Fibroblast of peridontal ligament (primary cell): Measurements from ENCODE around the gene CDK18.
A peak's percentile ranks its signal among the peaks of the same experiment; 100 is the strongest.

Experiments used
- DNase-seq: peaks from one replicate; pipeline ENCODE4 v3.0.0-alpha.2; 2010; ENCODE audit errors: extremely low read depth

Gene CDK18

GRCh38 chr1:205523261-205523890 is 18.9 kb downstream of the CDK18 start:
- DNase-seq = no peak

- peak; percentile 72 for DNase-seq
Measured at GRCh38 chr1:205523891-205524793, 19.7 kb downstream of the CDK18 start.

DNA sequence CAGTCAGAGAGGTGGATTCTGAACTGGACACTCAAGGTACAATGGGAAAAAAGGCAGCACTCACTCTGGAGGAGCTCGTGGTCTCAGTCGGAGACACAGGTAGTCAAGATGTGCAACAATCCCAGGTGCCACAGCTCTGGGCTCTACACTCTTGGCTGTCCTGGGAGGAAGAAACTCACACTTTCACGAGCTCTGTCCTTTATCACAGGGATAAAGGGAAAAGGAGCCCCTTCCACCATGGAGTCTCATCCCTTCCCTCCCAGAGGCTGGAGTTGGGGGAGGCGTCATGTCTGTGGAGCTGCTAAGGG is 20.3 kb downstream of the CDK18 start:
- DNase-seq = no peak

DNA sequence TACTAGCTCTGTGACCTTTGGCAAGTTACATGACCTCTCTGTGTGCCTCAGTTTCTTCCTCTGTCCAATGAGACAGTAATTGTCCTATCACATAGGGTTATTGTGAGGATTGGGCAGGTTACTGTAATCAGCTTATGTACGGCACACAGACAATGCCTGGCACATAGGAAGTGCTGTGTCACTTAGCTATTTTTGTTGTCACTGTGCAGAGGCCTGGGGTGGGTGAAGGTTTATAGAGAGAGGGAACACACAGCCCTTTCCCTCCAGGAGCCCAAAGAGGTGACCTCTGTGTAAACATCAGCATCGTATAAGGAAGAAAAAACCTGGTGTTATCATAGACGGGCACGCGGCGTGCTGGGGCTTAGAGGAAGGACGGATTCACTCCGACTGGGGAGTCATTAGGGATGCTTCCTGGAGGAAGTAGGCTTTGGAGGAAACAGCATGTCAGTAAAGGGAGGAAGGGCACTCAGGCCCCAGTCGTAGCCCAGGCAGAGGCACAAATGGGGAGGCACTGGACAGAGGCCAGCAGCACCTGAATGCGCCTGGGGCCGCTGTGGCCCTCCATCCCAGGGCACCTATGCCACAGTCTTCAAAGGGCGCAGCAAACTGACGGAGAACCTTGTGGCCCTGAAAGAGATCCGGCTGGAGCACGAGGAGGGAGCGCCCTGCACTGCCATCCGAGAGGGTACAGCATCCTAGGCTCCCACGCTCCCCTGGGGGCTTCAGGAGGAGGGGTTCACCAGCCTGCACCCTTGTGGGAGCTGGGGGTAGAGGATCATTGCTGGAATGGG is 21.2 kb downstream of the CDK18 start:
- no peak for DNase-seq

- no peak for DNase-seq
Measured at GRCh38 chr1:205526431-205526830, 22.0 kb downstream of the CDK18 start.

- no peak for DNase-seq
Measured at GRCh38 chr1:205527931-205528330, 23.5 kb downstream of the CDK18 start.

GRCh38 chr1:205528446-205528886 is 24.0 kb downstream of the CDK18 start:
- DNase-seq = no peak

GRCh38 chr1:205528887-205529825 is 24.7 kb downstream of the CDK18 start:
- peak; percentile 43 for DNase-seq

DNA sequence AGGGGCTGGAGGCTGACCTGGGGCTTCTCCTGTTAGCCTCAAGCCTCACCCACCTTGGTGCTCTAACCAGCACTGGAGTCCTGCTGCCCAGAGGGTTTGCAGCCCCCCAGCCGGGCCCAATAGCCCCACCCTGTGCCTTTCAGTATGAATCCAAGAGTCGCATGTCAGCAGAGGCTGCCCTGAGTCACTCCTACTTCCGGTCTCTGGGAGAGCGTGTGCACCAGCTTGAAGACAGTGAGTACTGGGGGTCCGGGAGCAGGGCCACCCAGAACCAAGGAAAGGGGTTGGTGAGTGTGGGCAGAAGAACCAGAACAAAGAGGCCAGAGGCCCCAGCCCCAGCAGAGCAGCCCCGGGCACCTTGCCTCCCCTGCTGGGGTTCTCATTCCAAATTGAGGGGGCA is 25.6 kb downstream of the CDK18 start:
- no peak for DNase-seq

GRCh38 chr1:205531191-205532025 is 26.9 kb downstream of the CDK18 start:
- no peak for DNase-seq

GRCh38 chr1:205532026-205532898 is 27.8 kb downstream of the CDK18 start:
- DNase-seq = no peak

DNA sequence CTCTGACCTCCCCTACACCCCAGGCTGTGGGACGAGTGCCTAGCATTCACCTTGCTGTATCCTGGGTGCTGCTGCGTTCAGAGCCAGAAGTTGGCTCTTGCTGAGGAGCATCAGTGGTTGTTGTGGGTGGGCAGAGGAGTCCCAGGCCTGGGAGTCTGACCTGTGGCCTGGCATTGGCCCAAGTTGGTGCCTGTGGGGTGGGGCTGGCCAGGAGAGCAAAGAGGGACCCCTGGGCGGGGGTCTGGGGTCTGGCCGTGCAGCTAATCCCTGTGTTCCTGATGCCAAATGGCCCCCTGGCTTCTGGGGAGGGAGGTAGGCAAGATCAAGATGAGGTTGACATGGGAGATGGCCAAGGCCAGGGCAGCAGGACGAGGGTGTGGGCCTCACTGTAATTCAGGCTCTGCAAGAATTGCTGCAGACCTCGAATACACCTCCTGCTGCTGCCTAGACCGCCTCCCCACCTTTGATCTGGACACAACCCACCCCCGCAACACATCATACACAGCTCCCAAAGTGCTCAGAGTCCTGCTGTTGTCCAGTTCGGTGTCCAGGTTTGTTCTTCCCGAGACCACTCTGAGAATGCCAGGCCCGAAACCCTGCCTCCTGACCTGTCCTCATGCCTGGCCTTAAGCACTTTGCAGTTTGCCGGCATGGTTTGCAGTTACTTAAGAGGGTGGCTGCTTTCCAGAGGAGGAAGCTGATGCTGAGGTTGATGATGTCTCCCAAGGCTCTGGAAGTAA is 28.7 kb downstream of the CDK18 start:
- DNase-seq = no peak

DNA sequence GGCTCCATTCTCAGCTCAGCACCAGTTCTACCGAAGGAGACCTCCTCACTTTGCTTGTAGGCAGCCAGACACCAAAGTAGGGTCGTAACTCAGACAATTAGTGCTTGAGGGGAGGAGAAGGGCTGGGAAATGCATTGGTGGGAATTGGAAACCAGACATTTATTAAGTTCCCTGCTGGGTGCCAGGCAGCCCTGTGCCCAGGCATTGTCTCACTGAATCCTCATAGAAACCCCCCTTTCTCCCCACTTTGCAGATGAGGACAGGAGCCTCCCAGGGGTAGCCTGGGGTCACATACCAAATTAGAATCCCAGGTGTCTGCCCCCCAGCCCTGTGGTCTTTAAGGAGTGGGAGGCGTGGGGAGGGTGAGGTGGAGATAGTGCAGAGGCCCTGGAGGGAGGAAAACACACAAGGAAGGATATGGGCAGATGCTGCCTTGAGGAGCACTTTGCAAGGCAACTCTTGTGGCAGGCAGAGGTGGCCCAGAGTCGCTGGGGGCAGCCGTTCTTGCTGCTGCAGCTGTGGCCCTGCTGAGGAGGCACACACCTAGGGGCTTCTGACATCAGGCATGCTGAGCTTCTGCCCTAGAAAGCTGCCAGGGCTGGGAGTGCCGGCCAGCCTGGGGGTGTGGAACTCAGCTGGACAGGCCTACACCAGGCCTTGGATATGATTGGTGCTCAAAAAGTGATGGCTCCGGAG is 29.4 kb downstream of the CDK18 start:
- DNase-seq = no peak

DNA sequence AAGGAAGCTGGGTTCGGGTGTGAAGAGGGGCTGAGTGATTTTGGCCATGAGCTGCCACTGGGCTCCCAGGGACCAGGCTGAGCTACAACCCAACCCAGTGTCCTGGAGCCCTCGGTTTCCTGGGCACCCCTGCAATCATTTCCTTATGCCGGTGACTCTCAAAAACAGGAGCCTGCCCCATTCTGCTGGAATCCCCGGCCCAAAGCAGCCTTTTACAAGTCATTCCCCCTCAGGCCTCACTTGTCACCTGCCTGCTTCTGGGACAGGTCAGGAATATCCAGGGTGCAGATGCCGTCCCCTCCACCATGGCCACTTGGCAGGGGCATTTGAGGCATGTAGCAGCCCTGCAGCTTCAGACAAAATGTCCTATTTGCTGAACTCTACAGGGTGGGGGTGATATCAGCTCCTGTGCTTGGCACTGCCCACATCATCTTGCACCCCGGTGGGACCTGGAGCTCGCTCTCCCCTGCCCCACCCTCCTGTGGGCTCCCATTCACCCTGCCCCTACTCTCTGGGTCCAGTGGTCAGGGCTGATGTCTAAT is 30.0 kb downstream of the CDK18 start:
- no peak for DNase-seq

DNA sequence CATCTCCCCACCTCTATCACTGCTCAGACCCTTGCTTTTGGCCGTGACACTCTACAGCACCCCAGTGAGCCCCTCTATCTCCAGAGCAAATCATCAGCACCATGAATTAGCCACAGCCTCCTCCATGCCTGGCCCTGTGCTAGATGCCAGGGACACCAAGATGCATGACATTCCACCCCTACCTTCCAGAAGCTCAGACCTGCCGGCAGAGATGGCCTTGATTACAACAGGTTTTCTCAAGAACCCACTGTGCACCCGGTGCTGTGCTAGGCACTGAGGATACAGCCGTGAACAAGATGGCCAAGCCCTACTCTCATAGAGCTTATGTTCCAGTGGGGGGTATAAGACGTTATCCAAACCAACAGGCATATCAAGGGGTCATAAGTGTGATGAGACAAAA is 30.6 kb downstream of the CDK18 start:
- DNase-seq = no peak

GRCh38 chr1:205535866-205536758 is 31.6 kb downstream of the CDK18 start:
- DNase-seq = no peak
